ENCODE results near the gene PLEKHO1. TPM values are rescaled to one million over a fixed set of nuclear protein-coding genes. Genes with fewer than 3 reads are reported as not detected.
A peak's percentile ranks its signal among the peaks of the same experiment; 100 is the strongest.

PLEKHO1 gene
- total RNA-seq, 1 experiment from 2014 or later = 1.3 TPM

DNA sequence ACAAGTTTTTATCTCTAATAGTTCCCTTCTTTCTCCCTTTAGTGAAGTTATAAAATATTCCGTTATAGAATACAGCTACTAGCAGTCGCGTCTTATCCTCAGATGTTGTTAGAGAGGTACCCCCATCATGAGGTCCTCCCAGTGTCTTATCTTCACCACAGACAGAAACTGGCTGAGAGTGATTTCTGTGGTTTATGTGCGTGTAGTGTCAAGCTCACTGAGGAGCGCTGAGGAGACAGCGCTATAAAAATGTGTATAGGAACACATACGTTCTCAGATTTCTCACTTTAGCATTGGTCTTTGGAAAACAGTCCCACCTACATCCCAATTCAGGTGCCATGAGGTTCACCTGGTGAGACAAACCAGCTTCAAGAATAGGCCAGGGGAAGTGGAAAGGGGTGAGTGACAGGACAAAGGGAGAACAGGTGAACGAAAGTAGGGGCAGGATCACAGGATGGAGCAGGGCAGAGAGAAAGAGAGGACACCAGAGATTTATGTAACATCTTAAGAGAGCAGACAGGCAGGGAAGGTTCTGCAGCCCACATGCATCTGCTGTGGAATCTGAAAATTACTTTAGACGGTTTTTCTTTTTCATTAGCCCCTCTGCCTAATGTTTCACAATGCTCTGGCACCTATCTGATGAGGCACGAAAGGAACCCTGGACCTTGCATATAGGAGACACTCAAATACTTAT lies 2.7 kb upstream of the PLEKHO1 start:
- Histone ChIP-seq H3K36me3 (ENCODE audit: low read depth) (no peaks in the 10 kb centered on the region), H3K79me2 (ENCODE audit: low read depth) (no peaks in the 10 kb centered on the region), H3K4me1 (replicated peaks; ENCODE audit: insufficient read depth) (no peaks in the 10 kb centered on the region), H4K20me1 (ENCODE audit: insufficient read depth) (no peaks in the 10 kb centered on the region), H3K27me3 (ENCODE audit: insufficient read depth, low read depth) (no peaks in the 10 kb centered on the region), H3K4me3 (no peak overlapping the region), H3K9me2 (ENCODE audit: insufficient read depth) (no peaks in the 10 kb centered on the region), H2AFZ (no peak overlapping the region), H3K27ac (no peak overlapping the region), H3K4me2 (no peak overlapping the region), H3F3A (ENCODE audit: insufficient read depth, low read depth) (peaks cover 3% of the 10 kb centered on the region; the same call in 1 of the 2 replicates), H3K9me3 (ENCODE audit: insufficient read depth, low read depth) (no peaks in the 10 kb centered on the region)
- ChIA-PET POLR2A (ENCODE audit: unreplicated experiment) (interaction anchor here (0.6 kb wide), 1 partner anchor 129 kb away, joined by 4 read pairs; no protein-coding TSS in a partner anchor), CTCF (no interaction called here)
- TF ChIP-seq, protein P1, sequence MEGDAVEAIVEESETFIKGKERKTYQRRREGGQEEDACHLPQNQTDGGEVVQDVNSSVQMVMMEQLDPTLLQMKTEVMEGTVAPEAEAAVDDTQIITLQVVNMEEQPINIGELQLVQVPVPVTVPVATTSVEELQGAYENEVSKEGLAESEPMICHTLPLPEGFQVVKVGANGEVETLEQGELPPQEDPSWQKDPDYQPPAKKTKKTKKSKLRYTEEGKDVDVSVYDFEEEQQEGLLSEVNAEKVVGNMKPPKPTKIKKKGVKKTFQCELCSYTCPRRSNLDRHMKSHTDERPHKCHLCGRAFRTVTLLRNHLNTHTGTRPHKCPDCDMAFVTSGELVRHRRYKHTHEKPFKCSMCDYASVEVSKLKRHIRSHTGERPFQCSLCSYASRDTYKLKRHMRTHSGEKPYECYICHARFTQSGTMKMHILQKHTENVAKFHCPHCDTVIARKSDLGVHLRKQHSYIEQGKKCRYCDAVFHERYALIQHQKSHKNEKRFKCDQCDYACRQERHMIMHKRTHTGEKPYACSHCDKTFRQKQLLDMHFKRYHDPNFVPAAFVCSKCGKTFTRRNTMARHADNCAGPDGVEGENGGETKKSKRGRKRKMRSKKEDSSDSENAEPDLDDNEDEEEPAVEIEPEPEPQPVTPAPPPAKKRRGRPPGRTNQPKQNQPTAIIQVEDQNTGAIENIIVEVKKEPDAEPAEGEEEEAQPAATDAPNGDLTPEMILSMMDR (conservative IDR thresholded peaks at IDR 0.05) = no peak
- no peak for TF ChIP-seq EZH2 (IDR thresholded peaks at IDR 0.05; ENCODE audit: low read depth)
- no TSS peak for BruUV-seq (replicated peaks)
- no peak for DNase-seq
- intact Hi-C loops (cut with micrococcal nuclease; ENCODE audit: unreplicated experiment) = no loop called here

DNA sequence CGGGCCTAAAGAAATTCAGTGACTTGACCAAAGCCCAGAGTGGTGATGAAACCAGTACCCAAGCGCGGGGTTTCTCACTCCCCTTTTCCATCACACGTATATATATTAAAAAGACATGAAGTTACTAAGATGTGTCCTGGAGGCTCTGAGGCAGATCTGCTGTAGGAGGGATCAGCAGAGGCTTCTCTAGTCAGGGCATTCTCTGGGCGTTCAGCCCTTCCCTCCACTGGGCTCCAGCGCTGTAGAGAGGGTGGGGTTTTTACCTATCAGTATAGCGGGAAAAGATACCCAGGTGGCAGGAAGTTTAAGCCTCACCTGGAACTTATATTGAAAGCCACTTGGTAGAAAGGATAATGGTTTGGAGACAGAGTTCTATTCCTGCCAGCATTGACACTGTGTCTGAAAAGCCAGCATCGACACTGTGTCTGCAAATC lies 862 bp upstream of the PLEKHO1 start:
- Histone ChIP-seq H3K4me2 (no peak overlapping the region), H3K36me3 (ENCODE audit: low read depth) (no peaks in the 10 kb centered on the region), H3K4me1 (replicated peaks; ENCODE audit: insufficient read depth) (no peaks in the 10 kb centered on the region), H3K4me3 (no peak overlapping the region), H3K9me2 (ENCODE audit: insufficient read depth) (no peaks in the 10 kb centered on the region), H3K27me3 (ENCODE audit: insufficient read depth, low read depth) (no peaks in the 10 kb centered on the region), H2AFZ (no peak overlapping the region), H4K20me1 (ENCODE audit: insufficient read depth) (no peaks in the 10 kb centered on the region), H3K9me3 (ENCODE audit: insufficient read depth, low read depth) (no peaks in the 10 kb centered on the region), H3K27ac (no peak overlapping the region), H3K79me2 (ENCODE audit: low read depth) (no peaks in the 10 kb centered on the region), H3F3A (ENCODE audit: insufficient read depth, low read depth) (peaks cover 3% of the 10 kb centered on the region; the same call in 1 of the 2 replicates)
- intact Hi-C loops (cut with micrococcal nuclease; ENCODE audit: unreplicated experiment) = no loop called here
- no TSS peak for BruUV-seq (replicated peaks)
- no peak for TF ChIP-seq EZH2 (IDR thresholded peaks at IDR 0.05; ENCODE audit: low read depth)
- TF ChIP-seq, protein P1 (conservative IDR thresholded peaks at IDR 0.05) = no peak
- no peak for DNase-seq
- POLR2A ChIA-PET (ENCODE audit: unreplicated experiment) = interaction anchor here (0.5 kb wide), 1 partner anchor 85 kb away, joined by 5 read pairs; no protein-coding TSS in a partner anchor
- CTCF ChIA-PET = no interaction called here

DNA sequence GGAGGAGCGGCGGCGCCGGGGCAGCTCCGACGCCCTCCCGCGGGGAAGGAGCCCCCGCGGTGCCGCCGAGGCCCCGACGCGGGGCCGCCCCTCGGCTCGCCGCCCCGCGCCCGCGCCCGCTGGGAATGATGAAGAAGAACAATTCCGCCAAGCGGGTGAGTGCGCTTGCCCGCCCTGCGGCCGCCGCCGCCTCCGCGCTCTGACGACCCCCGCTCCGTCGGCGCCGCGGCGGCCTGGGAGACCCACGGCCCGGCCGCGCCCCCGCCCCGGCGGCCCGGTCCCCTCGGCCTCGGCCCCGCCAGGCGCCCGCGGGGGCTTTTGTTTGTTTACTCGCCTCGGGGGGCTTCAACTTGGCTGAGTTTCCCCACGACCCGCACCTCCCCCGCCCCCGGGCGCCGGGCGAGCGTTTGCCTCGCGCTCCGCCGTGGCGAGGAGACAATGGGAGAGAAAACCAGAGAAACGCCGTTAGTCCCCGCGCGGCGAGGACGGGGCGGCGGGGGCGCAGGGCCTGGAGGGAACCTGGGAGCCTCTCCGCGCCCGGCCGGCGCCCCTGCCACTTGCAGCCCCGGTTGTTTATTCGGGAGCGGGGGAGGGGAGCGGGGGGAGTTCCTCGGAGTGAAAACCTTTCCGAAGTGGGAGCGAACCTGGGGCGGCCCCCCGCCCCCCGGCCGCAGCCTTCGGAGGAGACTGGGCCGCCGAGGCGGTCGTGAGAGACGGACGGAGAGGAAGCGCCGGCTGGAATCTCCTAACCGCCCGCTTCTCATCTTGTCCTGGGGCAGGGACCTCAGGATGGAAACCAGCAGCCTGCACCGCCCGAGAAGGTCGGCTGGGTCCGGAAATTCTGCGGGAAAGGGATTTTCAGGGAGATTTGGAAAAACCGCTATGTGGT lies 661 bp downstream of the PLEKHO1 start:
- H2AFZ ChIP-seq = no peak overlapping the region
- no peak overlapping the region for H3K27ac ChIP-seq
- no peaks in the 10 kb centered on the region for H4K20me1 ChIP-seq (ENCODE audit: insufficient read depth)
- H3K9me3 ChIP-seq (ENCODE audit: insufficient read depth, low read depth) = no peaks in the 10 kb centered on the region
- H3K4me3 ChIP-seq = no peak overlapping the region; the same call in 1 of the 2 replicates
- H3K9me2 ChIP-seq (ENCODE audit: insufficient read depth) = no peaks in the 10 kb centered on the region
- BruUV-seq (replicated peaks) = TSS peak; percentile 29
- CTCF ChIA-PET = interaction anchor here (0.6 kb wide), 1 partner anchor 37 kb away, joined by 3 read pairs; no protein-coding TSS in a partner anchor
- intact Hi-C loops (cut with micrococcal nuclease; ENCODE audit: unreplicated experiment) = no loop called here
- H3F3A ChIP-seq (ENCODE audit: insufficient read depth, low read depth) = peaks cover 2% of the 10 kb centered on the region; the same call in 1 of the 2 replicates
- H3K79me2 ChIP-seq (ENCODE audit: low read depth) = no peaks in the 10 kb centered on the region
- POLR2A ChIA-PET (ENCODE audit: unreplicated experiment) = interaction anchor here (0.6 to 0.7 kb wide), 2 partner anchors 51 to 262 kb away, joined by 3 read pairs; no protein-coding TSS in a partner anchor
- no peak for DNase-seq
- H3K27me3 ChIP-seq (ENCODE audit: insufficient read depth, low read depth) = no peaks in the 10 kb centered on the region
- peak overlapping the region; percentile 62 for H3K4me2 ChIP-seq
- no peak for TF ChIP-seq EZH2 (IDR thresholded peaks at IDR 0.05; ENCODE audit: low read depth)
- TF ChIP-seq, protein P1 (conservative IDR thresholded peaks at IDR 0.05) = no peak
- no peaks in the 10 kb centered on the region for H3K4me1 ChIP-seq (replicated peaks; ENCODE audit: insufficient read depth)
- H3K36me3 ChIP-seq (ENCODE audit: low read depth) = no peaks in the 10 kb centered on the region
